HepG2 (cell line): ENCODE data around the gene BRCA1. TPM values are rescaled to one million over a fixed set of nuclear protein-coding genes. Genes with fewer than 3 reads are reported as not detected.

Source experiments
- ATAC-seq: fragments of 200-7000 bp; cut with Tn5 transposase; 3 replicates; pipeline ENCODE4 v1.9.1; 2020; ENCODE audit warnings: mild to moderate bottlenecking, moderate library complexity
- BruUV-seq: library from RNA; stranded (reverse); fragments of 400-500 nt; replicated peaks from 2 replicates; lab custom pipeline; 2021; lab: Mats Ljungman, UMichigan
- CTCF ChIA-PET: fragments of 300-600 bp; formaldehyde crosslinking; extraction: SDS; loops from one replicate; lab custom pipeline; 2021; ENCODE audit warnings: low total read pairs, inconsistent platforms, low intra/inter-chr PET ratio; lab: Yijun Ruan, JAX
- POLR2A ChIA-PET: fragments of 350-600 bp; sonication (Branson Sonifier 250); formaldehyde crosslinking; loops from one replicate; lab custom pipeline; 2020; ENCODE audit warnings: antibody characterized with exemption, inconsistent platforms; lab: Yijun Ruan, JAX
- DNase-seq: peaks from one replicate; pipeline ENCODE4 v3.0.0-alpha.2; 2015; ENCODE audit warnings: low spot score
- FAIRE-seq: peaks from 3 replicates; lab custom pipeline; 2011; peaks lifted over from hg19 to GRCh38; lab: Jason Lieb, UNC
- H2AFZ ChIP-seq: one replicate; pipeline ENCODE4 v1.6.1; 2011; ENCODE audit warnings: low read length, inconsistent platforms
- H3K27ac ChIP-seq: fragments of 300-600 bp; 3 replicates; pipeline ENCODE4 v1.8.0; 2011; ENCODE audit warnings: mixed run types, mild to moderate bottlenecking, mixed read lengths, low read length, inconsistent platforms; ENCODE audit not compliant: insufficient read depth; ENCODE audit errors: extremely low read length
- H3K27me3 ChIP-seq, 2 experiments: fragments of 200-600 bp in 1 of 2; 2 replicates in 1 of 2; 3 replicates in 1 of 2; pipeline versions ENCODE4 v1.6.0 to v1.8.0; 2011; ENCODE audit warnings: low read length in 2 of 2, mild to moderate bottlenecking in 2 of 2, moderate library complexity in 2 of 2, inconsistent platforms in 1 of 2; ENCODE audit not compliant: insufficient read depth in 2 of 2, control insufficient read depth in 1 of 2
- H3K36me3 ChIP-seq, 2 experiments: fragments of 200-600 bp in 1 of 2; replicated peaks in 1 of 2; 2 replicates in 1 of 2; 3 replicates in 1 of 2; pipeline versions ENCODE4 v1.5.1 to v1.8.0; 2011; ENCODE audit warnings: low read length in 2 of 2, inconsistent platforms in 1 of 2; ENCODE audit not compliant: insufficient read depth in 2 of 2, control insufficient read depth in 1 of 2
- H3K4me1 ChIP-seq: 2 replicates; pipeline ENCODE4 v1.5.1; 2012; ENCODE audit warnings: low read length, inconsistent platforms; ENCODE audit not compliant: insufficient read depth
- H3K4me2 ChIP-seq: 2 replicates; pipeline ENCODE4 v1.6.0; 2011; ENCODE audit warnings: low read depth, low read length, inconsistent platforms
- H3K4me3 ChIP-seq, 3 experiments: fragments of 200-600 bp in 1 of 3; sonication (generic), shearing (Covaris generic) in 1 of 3; replicated peaks in 1 of 3; 2 replicates each; pipeline ENCODE4 v1.5.1; 2011 to 2016; ENCODE audit warnings: low read length in 3 of 3, inconsistent platforms in 2 of 3, low read depth in 2 of 3, mild to moderate bottlenecking in 2 of 3, control low read depth in 1 of 3, mixed read lengths in 1 of 3; ENCODE audit not compliant: insufficient read depth in 1 of 3
- H3K79me2 ChIP-seq: one replicate; pipeline ENCODE4 v1.6.1; 2011; ENCODE audit warnings: low read length, inconsistent platforms; ENCODE audit not compliant: insufficient read depth
- H3K9ac ChIP-seq: 2 replicates; pipeline ENCODE4 v1.6.0; 2011; ENCODE audit warnings: mild to moderate bottlenecking, low read depth, low read length, inconsistent platforms; ENCODE audit not compliant: insufficient read depth
- H3K9me3 ChIP-seq: 2 replicates; pipeline ENCODE4 v1.5.1; 2012; ENCODE audit warnings: mild to moderate bottlenecking, low read length
- H4K20me1 ChIP-seq: 2 replicates; pipeline ENCODE4 v1.6.0; 2011; ENCODE audit warnings: inconsistent platforms, mild to moderate bottlenecking, low read length, moderate library complexity; ENCODE audit not compliant: insufficient read depth
- ATAD3A ChIP-seq: sonication (generic); formaldehyde crosslinking; IDR thresholded peaks from 2 replicates; pipeline ENCODE4 v1.4.0; 2020; ENCODE audit warnings: missing genetic modification reagents
- DR1 ChIP-seq: sonication (generic); formaldehyde crosslinking; IDR thresholded peaks from 2 replicates; pipeline ENCODE4 v1.8.0; 2021; ENCODE audit warnings: mild to moderate bottlenecking, missing genetic modification reagents, inconsistent platforms
- ERF ChIP-seq: IDR thresholded peaks from 2 replicates; pipeline ENCODE4 v1.6.1; 2018; ENCODE audit warnings: missing biosample characterization, missing genetic modification reagents
- GTF2F1 ChIP-seq: fragments of 150-350 bp; IDR thresholded peaks from 2 replicates; pipeline ENCODE4 v1.6.1; 2014; ENCODE audit warnings: low read length
- KAT8 ChIP-seq: IDR thresholded peaks from 2 replicates; pipeline ENCODE4 v1.6.1; 2016; ENCODE audit warnings: missing genetic modification reagents, missing compliant biosample characterization
- KLF13 ChIP-seq: sonication (generic); formaldehyde crosslinking; IDR thresholded peaks from 2 replicates; pipeline ENCODE4 v1.4.0; 2020; ENCODE audit warnings: mild to moderate bottlenecking, missing genetic modification reagents
- MEF2D ChIP-seq: sonication (generic); formaldehyde crosslinking; IDR thresholded peaks from 2 replicates; pipeline ENCODE4 v1.5.1; 2020; ENCODE audit warnings: mild to moderate bottlenecking, missing genetic modification reagents
- NCOR1 ChIP-seq: fragments of 200-600 bp; sonication (generic); IDR thresholded peaks from 2 replicates; pipeline ENCODE4 v1.7.0; 2017; ENCODE audit warnings: antibody characterized with exemption, low read length, borderline replicate concordance
- REPIN1 ChIP-seq: sonication (generic); formaldehyde crosslinking; IDR thresholded peaks from 2 replicates; pipeline ENCODE4 v1.8.0; 2022; ENCODE audit warnings: missing genetic modification reagents, low read depth, mild to moderate bottlenecking, borderline replicate concordance
- REXO4 ChIP-seq: sonication (generic); formaldehyde crosslinking; IDR thresholded peaks from 2 replicates; pipeline ENCODE4 v1.8.0; 2022; ENCODE audit warnings: missing genetic modification reagents, mild to moderate bottlenecking, borderline replicate concordance
- SOX5 ChIP-seq: IDR thresholded peaks from 2 replicates; pipeline ENCODE4 v1.6.1; 2016; ENCODE audit warnings: borderline replicate concordance
- ZNF552 ChIP-seq: sonication (generic); formaldehyde crosslinking; IDR thresholded peaks from 2 replicates; pipeline ENCODE4 v1.9.0; 2022; ENCODE audit warnings: missing genetic modification reagents, mild to moderate bottlenecking, borderline replicate concordance
- ZNF563 ChIP-seq: sonication (generic); formaldehyde crosslinking; IDR thresholded peaks from 2 replicates; pipeline ENCODE4 v1.8.0; 2022; ENCODE audit warnings: mild to moderate bottlenecking, moderate library complexity, missing genetic modification reagents
- ZSCAN9 ChIP-seq: IDR thresholded peaks from 2 replicates; pipeline ENCODE4 v1.6.1; 2016; ENCODE audit warnings: borderline replicate concordance
- WGBS: methylation state at CpG from one replicate; pipeline ENCODE4 v1.1.6; 2017; ENCODE audit warnings: low lambda C conversion rate; 5-methylcytosine and 5-hydroxymethylcytosine counted together
- in situ Hi-C: cut with HindIII; loops from 2 replicates; pipeline ENCODE4 v1.10.0; 2017; ENCODE audit warnings: low pct_unique_long_range_greater_than_20kb; ENCODE audit not compliant: extremely low pct_ligation_motif_present
- intact Hi-C: fragments of 100-400 bp; cut with micrococcal nuclease; formaldehyde crosslinking; loops from one replicate; pipeline ENCODE4 v1.10.0; 2022; ENCODE audit not compliant: unreplicated experiment
- polyA plus RNA-seq, 8 experiments: library from polyadenylated mRNA; depleted of rRNA in 3 of 8; stranded (reverse) in 7 of 8; unstranded in 1 of 8; fragments of >200 nt; fragmentation: Illumina TruSeq in 4 of 8; extraction: Trizol in 4 of 8; gene quantifications; 2 replicates each; pipeline versions ENCODE4 v1.2.1 to v1.2.3, GENCODE V29; 2011 to 2016; ENCODE audit warnings: low read depth in 4 of 8, missing spikeins in 1 of 8, mixed read lengths in 1 of 8; ENCODE audit not compliant: insufficient read depth in 1 of 8
- total RNA-seq, 5 experiments: library from RNA; depleted of rRNA; stranded (reverse); fragments of >200 nt; fragmentation: Illumina TruSeq; extraction: Trizol; gene quantifications; 2 replicates each; pipeline ENCODE4 v1.2.3, GENCODE V29; 2016; ENCODE audit warnings: low read depth in 1 of 5
- TF ChIP-seq, protein P1 (sequence below): sonication (generic); formaldehyde crosslinking; IDR thresholded peaks from 2 replicates; pipeline ENCODE4 v1.5.0; 2020; ENCODE audit warnings: mild to moderate bottlenecking, missing genetic modification reagents, borderline replicate concordance
- TF ChIP-seq, protein P2 (sequence below): conservative IDR thresholded peaks from 2 replicates; pipeline ENCODE4 v1.6.1; 2018; ENCODE audit warnings: missing genetic modification reagents
- TF ChIP-seq, protein P3 (sequence below): sonication (generic); formaldehyde crosslinking; conservative IDR thresholded peaks from 2 replicates; pipeline ENCODE4 v1.8.0; 2022; ENCODE audit warnings: mild to moderate bottlenecking, moderate library complexity, missing genetic modification reagents

Gene BRCA1
- total and polyA plus RNA-seq, 2 of the 13 experiments (the other 11 are each of a cell fraction or from before 2014, with no cell fraction given): 13.3 to 37.5 TPM

DNA sequence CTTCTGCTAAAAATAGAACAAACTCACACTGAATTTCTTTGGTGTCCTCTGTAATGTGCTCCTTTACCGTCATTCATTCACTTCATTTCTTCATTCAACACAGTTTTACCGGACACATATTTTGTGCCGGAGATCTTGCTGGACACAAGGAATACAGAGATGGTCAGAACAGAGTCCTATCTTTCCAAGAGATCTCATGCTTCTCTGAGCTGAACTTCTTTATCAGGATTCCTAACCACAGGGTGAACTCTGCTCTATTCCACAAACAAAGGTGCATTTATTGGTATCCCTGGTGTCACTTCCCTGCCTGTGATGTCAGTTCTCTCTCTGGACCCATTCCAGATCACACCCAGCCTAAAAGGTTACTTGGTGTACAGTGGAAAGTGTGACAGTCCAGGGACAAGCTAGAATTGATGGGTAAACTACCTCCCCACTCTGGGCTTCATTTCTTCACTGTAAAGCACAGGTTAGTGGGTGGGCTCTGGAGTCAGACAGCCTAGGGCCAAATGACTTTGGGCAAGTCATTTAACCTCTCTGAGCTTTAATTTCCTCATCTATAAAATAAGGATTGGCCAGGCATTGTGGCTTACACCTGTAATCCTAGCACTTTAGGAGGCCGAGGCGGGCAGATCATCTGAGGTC, 114.4 kb downstream of the BRCA1 start:
- ATAC-seq (peak; percentile 81), DNase-seq (peak; percentile 100), FAIRE-seq (peak; percentile 100)
- POLR2A ChIA-PET: interaction anchor here (0.8 to 8.3 kb wide), 17 partner anchors 9 to 402 kb away, joined by 3 to 162 read pairs (median 8); partner anchors contain the start of genes RETREG3, RND2, RPL27 and RUNDC1
- peaks cover 13 to 27% of the 10 kb centered on the region in 2 experiments; a peak in 4 of 5 replicates for H3K36me3 ChIP-seq
- peak overlapping the region; percentile 81 for H3K4me2 ChIP-seq
- WGBS: 20% methylated on average over 5 of the region's 5 CpGs
- peak overlapping the region; percentile 47 to 55 (median 51); a peak in 4 of 6 replicates for H3K4me3 ChIP-seq
- CTCF ChIA-PET: no interaction called here
- H3K27ac ChIP-seq: peak overlapping the region; percentile 97
- H3K79me2 ChIP-seq: peaks cover 7% of the 10 kb centered on the region
- H3K9ac ChIP-seq: peak overlapping the region; percentile 82
- H3K27me3 ChIP-seq: no peaks in the 10 kb centered on the region; a peak in 1 of 5 replicates
- in situ Hi-C loops: no loop called here
- H4K20me1 ChIP-seq: no peaks in the 10 kb centered on the region
- no peak overlapping the region for H2AFZ ChIP-seq
- intact Hi-C loops: loop anchor here (1.0 kb wide), 1 partner anchor 11 kb away; no protein-coding TSS in a partner anchor
- no TSS peak for BruUV-seq
- H3K4me1 ChIP-seq: peaks cover 85% of the 10 kb centered on the region
- no peaks in the 10 kb centered on the region for H3K9me3 ChIP-seq
- peak; percentile 31; the same call in 1 of the 2 replicates for TF ChIP-seq DR1 (CRISPR knock-in tag)
- peak; percentile 64; the same call in 1 of the 2 replicates for TF ChIP-seq KAT8 (CRISPR knock-in tag)
- no peak for TF ChIP-seq REXO4 (CRISPR knock-in tag)
- TF ChIP-seq ZSCAN9 (CRISPR knock-in tag): peak; percentile 96; the same call in 1 of the 2 replicates
- TF ChIP-seq, protein P1, sequence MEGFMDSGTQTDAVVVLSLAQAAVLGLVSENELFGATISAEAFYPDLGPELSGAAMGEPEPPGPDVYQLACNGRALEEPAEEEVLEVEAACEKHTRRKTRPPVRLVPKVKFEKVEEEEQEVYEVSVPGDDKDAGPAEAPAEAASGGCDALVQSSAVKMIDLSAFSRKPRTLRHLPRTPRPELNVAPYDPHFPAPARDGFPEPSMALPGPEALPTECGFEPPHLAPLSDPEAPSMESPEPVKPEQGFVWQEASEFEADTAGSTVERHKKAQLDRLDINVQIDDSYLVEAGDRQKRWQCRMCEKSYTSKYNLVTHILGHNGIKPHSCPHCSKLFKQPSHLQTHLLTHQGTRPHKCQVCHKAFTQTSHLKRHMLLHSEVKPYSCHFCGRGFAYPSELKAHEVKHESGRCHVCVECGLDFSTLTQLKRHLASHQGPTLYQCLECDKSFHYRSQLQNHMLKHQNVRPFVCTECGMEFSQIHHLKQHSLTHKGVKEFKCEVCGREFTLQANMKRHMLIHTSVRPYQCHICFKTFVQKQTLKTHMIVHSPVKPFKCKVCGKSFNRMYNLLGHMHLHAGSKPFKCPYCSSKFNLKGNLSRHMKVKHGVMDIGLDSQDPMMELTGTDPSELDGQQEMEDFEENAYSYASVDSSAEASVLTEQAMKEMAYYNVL (CRISPR knock-in tag): 0 out of 2 replicates have a peak, but pooled peaks have one; percentile 63
- no peak for TF ChIP-seq GTF2F1
- TF ChIP-seq KLF13 (CRISPR knock-in tag): no peak
- peak; percentile 55; the same call in 1 of the 2 replicates for TF ChIP-seq MEF2D
- TF ChIP-seq ERF: peak; percentile 21; the same call in 1 of the 2 replicates
- no peak for TF ChIP-seq ZNF552
- TF ChIP-seq, protein P2, sequence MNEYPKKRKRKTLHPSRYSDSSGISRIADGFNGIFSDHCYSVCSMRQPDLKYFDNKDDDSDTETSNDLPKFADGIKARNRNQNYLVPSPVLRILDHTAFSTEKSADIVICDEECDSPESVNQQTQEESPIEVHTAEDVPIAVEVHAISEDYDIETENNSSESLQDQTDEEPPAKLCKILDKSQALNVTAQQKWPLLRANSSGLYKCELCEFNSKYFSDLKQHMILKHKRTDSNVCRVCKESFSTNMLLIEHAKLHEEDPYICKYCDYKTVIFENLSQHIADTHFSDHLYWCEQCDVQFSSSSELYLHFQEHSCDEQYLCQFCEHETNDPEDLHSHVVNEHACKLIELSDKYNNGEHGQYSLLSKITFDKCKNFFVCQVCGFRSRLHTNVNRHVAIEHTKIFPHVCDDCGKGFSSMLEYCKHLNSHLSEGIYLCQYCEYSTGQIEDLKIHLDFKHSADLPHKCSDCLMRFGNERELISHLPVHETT: no peak
- peak; percentile 17; the same call in 1 of the 2 replicates for TF ChIP-seq REPIN1 (CRISPR knock-in tag)
- no peak for TF ChIP-seq ATAD3A (CRISPR knock-in tag)
- no peak for TF ChIP-seq ZNF563
- peak; percentile 88 for TF ChIP-seq SOX5
- TF ChIP-seq, protein P3, sequence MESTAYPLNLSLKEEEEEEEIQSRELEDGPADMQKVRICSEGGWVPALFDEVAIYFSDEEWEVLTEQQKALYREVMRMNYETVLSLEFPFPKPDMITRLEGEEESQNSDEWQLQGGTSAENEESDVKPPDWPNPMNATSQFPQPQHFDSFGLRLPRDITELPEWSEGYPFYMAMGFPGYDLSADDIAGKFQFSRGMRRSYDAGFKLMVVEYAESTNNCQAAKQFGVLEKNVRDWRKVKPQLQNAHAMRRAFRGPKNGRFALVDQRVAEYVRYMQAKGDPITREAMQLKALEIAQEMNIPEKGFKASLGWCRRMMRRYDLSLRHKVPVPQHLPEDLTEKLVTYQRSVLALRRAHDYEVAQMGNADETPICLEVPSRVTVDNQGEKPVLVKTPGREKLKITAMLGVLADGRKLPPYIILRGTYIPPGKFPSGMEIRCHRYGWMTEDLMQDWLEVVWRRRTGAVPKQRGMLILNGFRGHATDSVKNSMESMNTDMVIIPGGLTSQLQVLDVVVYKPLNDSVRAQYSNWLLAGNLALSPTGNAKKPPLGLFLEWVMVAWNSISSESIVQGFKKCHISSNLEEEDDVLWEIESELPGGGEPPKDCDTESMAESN (CRISPR knock-in tag): peak; percentile 67; the same call in 1 of the 2 replicates
- TF ChIP-seq NCOR1: peak; percentile 74
